GM19438 (cell line): ENCODE data around the gene PSENEN.

ENCODE experiments used
- ATAC-seq: cut with Tn5 transposase; IDR thresholded peaks from one replicate; pipeline ENCODE4 v1.9.1; 2021; ENCODE audit warnings: low read depth; ENCODE audit not compliant: unreplicated experiment

PSENEN gene

GRCh38 chr19:35750167-35750566, 4.7 kb downstream of the PSENEN start:
- no peak for ATAC-seq

- ATAC-seq, result no peak
Observed at GRCh38 chr19:35751839-35752745, 6.6 kb downstream of the PSENEN start.

DNA sequence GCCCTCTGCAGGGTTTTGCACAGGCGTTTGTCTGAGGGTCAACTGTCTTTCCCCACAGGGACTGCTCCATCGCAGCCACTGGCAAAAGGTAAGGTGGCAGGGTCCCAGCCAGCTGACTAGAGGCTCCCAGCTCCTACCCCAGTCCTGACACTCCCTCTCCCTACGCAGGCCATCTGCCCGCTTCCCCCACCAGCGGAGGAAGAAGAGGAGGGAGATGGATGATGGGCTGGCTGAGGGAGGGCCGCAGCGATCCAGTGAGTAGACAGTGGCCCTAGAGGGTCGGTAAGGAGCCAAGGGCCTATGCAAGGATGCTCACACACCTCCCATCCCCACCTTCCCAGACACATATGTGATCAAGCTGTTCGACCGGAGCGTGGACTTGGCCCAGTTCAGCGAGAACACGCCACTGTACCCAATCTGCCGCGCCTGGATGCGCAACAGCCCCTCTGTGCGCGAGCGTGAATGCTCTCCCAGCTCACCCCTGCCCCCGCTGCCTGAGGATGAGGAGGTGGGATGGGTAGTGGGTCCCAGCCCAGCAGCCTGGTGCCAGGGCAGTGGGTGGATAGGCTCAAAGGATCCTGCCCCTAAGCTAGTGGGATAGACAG, 7.4 kb downstream of the PSENEN start:
- no peak for ATAC-seq

DNA sequence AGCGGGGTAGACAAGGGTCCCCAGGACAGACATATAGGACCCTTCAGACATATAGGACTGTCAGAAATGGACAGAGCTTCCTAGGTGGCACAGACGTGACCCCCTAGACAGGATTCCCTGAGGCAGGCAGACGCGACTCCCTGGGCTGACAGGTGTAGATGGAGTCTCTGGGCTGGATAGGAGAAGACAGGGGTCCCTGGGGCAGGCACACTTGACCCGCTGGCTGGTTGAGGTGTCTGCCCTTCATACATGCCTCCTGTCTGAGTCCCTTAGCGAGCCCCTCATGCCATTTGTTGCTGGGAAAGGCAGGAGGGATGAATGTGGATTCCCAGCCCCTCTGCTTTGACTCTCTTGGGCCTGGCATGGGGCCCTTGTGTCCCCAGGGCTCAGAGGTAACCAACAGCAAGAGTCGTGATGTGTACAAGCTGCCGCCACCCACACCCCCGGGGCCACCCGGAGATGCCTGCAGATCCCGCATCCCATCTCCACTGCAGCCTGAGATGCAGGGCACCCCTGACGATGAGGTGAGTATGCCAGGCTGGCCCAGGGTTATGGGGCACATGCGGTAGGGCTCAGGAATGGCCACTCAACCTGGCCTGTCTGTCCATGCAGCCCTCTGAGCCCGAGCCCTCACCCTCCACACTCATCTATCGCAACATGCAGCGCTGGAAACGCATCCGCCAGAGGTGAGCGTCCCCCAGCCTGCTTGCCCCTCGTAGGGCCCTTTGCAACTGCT, 8.4 kb downstream of the PSENEN start:
- ATAC-seq, result no peak

DNA sequence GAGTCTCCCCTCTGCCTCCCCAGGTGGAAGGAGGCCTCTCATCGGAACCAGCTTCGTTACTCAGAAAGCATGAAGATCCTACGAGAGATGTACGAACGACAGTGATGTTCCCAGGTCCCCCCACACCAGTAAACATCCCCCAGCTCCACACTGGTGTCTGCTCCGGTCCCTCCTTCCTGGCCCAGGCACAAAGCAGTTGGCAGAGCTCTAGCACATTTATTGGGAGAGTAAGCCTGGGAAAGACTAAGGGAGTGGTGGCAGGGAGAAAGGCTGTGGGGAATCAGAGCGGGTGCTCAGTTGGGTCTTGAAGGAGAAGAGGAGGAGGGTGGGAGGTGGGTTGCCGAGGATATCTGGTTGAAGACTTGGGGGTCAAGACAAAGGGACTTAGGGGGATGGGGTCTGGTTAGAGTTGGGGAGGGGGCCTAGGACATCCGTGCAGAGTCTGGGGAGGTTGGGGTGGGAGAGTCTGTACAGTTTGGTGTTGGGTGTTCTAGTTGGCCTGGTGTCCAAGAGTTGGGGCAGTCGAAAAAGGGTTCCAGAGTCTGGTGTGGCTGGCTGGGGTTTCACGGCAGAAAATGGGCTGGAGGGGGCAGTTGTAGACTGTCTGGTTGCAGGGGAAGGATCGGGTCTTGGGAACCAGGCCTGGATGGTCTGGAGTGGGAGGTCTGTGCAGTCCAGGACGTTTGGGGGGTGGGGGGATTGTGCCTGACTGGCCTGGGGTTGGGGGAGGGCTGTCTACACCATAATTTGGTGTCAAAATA, 9.1 kb downstream of the PSENEN start:
- ATAC-seq, result no peak

DNA sequence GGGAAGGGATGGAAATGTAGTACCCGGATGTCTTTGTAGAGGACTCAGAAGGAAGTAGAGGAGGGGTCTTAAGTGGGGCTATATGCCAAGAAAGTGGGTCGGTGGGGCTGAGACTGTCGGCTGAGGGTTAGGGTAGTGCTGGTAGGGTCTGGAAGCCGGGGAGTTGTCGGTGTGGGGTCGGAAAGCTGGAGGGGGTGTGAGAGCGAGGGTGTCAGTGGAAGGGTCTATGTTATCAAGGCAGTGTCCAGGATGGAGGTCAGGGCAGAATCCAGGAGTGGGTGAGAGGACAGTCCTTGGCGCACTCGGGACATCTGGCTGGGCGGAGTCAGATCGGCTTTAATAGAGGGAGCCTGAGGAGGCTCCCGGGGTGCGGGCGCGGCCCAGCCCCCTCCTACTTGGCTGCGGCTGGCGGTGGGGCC, 9.7 kb downstream of the PSENEN start:
- no peak for ATAC-seq

GRCh38 chr19:35755550-35756376, 10.3 kb downstream of the PSENEN start:
- no peak for ATAC-seq

DNA sequence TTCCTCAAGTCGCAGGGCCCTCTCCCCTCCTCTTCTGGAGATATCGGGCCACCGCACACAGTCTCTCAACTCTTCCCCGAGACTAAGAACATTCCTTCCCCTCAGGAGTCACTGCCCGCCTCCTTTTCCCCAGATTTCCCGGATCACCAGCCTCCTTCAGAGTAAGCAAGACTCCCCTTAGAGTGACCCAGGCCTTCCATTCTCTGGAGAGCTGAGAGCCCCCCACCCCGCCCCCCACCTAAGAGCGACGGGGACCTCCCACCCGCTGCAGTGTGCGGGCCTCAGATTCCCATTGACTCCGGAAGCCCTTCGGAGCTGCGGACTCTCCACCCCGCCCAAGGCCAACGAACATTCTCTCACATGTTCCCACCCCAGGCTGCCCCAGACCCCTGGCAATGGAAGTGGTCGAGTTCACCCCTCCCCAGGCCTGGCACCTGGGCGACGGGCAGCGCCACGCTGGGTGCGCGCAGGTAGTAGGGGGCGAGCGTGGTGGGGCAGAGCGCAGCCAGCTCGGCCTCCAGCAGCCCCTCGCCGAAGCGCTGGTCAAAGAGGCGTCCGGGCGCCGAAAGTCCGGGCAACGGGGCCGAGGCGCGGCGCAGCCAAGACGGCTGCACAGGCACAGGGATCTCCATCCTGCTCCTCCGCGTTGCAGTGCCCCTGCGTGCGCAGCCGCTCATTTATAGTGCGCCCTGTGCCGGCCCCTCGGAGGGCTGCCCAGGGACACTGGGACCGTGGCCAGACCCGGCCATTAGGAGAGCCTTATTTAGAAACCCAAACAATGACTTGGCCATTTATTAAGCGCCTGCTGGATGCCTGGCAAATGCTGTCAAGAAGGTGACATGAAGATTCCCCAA, 11.2 kb downstream of the PSENEN start, which contains the start of gene HSPB6:
Gene HSPB6 (minus strand): TSS at position 653 of the 854 bp plus-strand sequence. CDS start 21 bp downstream, at position 632.
- ATAC-seq, result no peak

DNA sequence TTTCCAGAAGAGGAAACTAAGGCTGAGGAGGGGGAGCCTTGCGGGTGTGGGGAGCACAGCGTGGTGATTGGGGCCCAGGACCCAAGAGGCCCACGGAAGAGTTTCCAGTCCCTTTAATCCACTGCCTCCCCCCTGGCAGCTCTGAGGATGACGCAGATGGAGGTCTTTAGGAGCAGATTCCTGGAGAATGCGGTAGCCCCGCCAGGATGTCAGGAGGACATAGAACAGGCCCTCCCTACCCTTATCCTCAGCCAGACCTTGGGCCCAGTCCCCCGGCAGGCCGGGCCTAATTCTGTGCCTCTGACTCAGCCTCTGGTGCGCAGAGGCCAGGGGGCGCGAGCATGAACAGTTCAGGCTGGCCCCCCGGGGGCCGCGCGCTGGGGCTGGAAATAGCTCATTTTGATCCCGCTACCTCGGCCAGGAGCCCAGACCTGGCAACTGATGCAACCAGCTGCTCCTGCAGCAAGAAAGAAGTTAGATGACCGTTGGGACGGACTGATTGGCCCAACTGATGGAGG, 11.8 kb downstream of the PSENEN start:
- peak; percentile 4 for ATAC-seq

DNA sequence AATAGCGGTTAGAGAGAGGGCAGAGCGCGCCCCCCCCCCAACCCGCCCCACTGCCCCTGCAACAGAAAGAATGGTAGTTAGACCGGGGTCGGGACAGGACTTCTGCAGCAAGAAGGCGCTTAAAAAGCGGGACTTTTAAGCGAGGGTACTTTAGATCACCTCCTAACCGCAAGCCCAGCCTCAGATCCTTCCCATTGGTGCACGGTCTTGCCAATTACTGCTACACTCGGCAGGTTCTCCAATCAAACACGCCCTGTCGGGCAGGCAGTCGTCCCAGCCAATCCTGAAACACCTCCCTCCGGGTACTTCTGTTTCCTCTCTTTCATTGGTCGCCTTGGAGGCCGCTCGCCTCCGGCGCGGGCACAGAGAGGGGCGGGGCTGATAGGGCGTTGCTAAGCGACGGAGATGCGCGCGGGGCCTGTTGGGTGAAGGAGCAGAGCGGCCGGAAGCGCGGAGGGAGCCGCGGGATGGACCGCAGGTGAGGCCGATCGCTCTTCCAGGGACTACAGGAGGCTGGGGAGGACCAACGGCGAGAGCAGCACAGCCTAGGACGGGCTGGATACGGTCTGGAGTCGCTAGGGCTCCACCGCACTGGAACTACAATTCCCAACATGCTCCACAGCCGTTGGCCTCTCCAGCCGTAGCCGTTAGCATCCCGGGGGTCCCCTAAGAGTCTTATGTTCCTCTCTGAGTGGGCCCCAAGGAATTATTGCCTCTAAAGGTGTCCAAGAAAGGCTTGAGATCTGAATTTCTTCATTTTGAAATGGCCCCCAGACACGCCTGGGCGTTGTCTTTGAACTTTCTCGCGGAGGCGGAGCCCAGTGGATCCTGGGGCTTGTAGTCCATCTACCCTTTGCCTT, 12.5 kb downstream of the PSENEN start, which contains the start of gene PROSER3:
Gene PROSER3 (plus strand): TSS at position 428 of the 860 bp plus-strand sequence. CDS start 40 bp downstream, at position 468.
- ATAC-seq, result peak; percentile 95

DNA sequence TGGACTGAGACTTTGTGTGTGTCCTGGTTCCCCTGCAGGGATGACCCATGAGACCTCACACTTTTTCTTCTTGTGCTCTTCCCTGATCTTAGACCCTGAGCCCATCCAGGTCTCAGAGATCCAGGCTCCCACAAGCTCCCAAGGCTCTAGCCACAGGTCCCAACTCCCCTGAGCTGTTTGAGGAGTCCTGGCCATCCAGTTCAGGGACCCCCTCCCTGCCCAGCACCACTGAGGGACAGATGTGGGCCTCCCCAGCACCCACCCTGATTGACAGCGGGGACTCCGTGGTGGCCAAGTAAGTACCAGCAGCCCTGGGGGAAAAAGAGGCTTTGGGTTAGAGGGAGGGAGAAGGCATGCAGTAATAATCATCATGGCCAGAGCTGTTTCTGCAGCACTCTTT, 14.2 kb downstream of the PSENEN start:
- ATAC-seq, result no peak

- no peak for ATAC-seq
Observed at GRCh38 chr19:35760711-35761349, 15.4 kb downstream of the PSENEN start.

DNA sequence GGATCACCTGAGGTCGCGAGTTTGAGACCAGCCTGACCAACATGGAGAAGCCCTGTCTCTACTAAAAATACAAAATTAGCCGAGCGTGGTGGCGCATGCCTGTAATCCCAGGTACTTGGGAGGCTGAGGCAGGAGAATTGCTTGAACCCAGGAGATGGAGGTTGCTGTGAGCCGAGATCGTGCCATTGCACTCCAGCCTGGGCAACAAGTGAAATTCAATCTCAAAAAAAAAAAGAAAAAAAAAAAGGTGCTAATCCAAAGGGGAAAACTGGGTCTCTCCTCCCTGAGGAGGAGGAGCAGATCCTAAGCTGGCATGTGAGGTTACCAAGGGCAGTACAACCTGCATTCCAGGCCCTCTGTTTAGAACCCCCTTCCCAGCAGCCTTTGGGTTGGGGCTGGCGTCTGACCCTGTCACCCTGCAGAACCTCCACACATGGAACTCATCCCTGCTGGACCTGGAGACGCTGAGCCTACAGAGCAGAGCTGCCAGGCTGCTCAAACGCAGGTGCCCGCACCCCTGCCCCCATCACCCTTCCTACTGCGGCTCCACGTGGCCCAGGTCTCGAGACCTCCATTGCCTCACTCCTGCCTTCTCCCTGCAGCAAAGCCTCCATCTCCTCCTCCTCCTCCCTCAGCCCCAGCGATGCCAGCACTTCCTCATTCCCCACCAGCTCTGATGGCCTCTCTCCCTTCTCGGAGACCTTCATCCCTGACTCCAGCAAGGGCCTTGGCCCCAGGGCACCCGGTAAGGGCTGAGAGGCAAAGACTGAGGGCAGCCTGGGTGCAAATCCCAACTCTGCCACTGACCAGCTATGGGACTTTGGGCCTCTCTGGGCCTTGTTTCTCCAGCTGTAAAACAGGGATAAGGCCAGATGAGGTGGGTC, 19.2 kb downstream of the PSENEN start:
- ATAC-seq, result no peak

- no peak for ATAC-seq
Observed at GRCh38 chr19:35766571-35767104, 21.2 kb downstream of the PSENEN start.

DNA sequence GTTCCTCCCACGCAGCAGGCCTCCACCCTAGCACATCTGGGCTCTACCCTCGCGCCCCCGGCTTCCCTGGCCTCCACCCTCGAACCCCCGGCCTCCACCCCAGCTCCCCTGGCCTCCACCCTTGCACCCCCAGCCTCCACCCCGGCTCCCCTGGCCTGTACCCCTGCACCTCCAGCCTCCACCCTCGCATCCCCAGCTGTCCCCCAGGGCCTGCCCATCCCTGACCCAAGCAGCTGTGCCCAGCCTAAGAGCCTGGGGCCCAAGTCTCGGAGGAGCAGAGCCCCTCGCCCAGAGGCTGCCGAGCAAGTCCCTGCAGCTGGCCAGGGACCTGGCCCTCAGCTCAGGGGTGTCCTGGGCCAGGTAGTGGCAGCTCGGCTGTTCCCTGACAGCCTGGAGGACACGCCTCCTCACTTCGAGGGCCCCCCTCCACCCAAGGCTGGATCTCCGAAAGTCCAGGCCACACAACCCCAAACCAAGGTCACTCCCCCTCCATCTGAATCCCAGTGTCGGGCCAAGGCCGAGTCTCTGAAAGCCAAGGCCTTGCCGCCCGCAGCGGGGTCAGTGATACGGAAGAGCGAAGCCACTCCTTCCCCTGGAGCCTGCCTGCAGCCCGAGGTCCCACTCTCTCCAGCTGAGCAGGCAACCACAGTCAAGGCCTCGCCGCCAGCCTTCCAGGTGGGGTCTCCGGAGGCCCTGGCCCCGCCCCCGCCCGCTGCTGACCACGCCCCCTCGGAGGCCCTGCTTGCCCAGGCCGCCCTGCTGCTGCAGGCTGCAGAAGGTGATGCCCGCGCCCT, 22.0 kb downstream of the PSENEN start:
- ATAC-seq, result no peak
